ENCODE data around the gene XRN1.

GRCh38 chr3:142417302-142417701, 30.5 kb downstream of the XRN1 start:
- TF ChIP-seq CTCF (IDR thresholded peaks at IDR 0.05) (no peak), POLR2A (IDR thresholded peaks at IDR 0.05) (no peak), EP300 (IDR thresholded peaks at IDR 0.05) (no peak)
